B cell (primary cell): ENCODE data around the gene SNRNP27. TPM values are rescaled to one million over a fixed set of nuclear protein-coding genes. Genes with fewer than 3 reads are reported as not detected.

ENCODE experiments used
- ATAC-seq: fragments of 200-7000 bp; cut with Tn5 transposase; one replicate; pipeline ENCODE4 v1.10.0; 2021; ENCODE audit warnings: low read depth, mild to moderate bottlenecking, moderate number of reproducible peaks, moderate library complexity
- CTCF ChIA-PET: fragments of 350-600 bp; sonication (Branson Sonifier 250); formaldehyde crosslinking; loops from one replicate; lab custom pipeline; 2021; ENCODE audit warnings: antibody characterized with exemption, inconsistent platforms; lab: Charles Lee
- POLR2A ChIA-PET: fragments of 350-600 bp; sonication (Branson Sonifier 250); formaldehyde crosslinking; loops from one replicate; lab custom pipeline; 2021; ENCODE audit warnings: antibody characterized with exemption; lab: Charles Lee
- DNase-seq: peaks from one replicate; pipeline ENCODE4 v3.0.0; 2013
- H2AFZ ChIP-seq: 2 replicates; pipeline ENCODE4 v1.6.1; 2012; ENCODE audit warnings: mild to moderate bottlenecking, low read depth, low read length; ENCODE audit not compliant: insufficient read depth, poor library complexity, severe bottlenecking
- H3K27ac ChIP-seq, 2 donors: 1 replicate in 1 of 2; 2 replicates in 1 of 2; pipeline ENCODE4 v1.5.1; 2012 to 2013; ENCODE audit warnings: low read length in 2 of 2, mild to moderate bottlenecking in 2 of 2, moderate library complexity in 1 of 2
- H3K27me3 ChIP-seq, 4 experiments: fragments of 200-600 bp in 1 of 4; sonication (generic) in 1 of 4; replicated peaks in 1 of 4; 1 replicate in 2 of 4; 2 replicates in 2 of 4; pipeline versions ENCODE4 v1.6.1 to v1.7.0; 2013 to 2016; ENCODE audit warnings: low read length in 3 of 4, mild to moderate bottlenecking in 2 of 4, mixed read lengths in 1 of 4, moderate library complexity in 1 of 4; ENCODE audit not compliant: insufficient read depth in 4 of 4, control insufficient read depth in 3 of 4; ENCODE audit errors: control extremely low read depth in 1 of 4
- H3K36me3 ChIP-seq, 2 experiments: replicated peaks in 1 of 2; 1 replicate in 1 of 2; 2 replicates in 1 of 2; pipeline versions ENCODE4 v1.6.1 to v1.7.1; 2013; ENCODE audit warnings: low read length in 1 of 2; ENCODE audit not compliant: insufficient read depth in 2 of 2, control insufficient read depth in 1 of 2; ENCODE audit errors: control extremely low read depth in 1 of 2, extremely low read depth in 1 of 2
- H3K4me1 ChIP-seq, 2 donors: fragments of 200-600 bp in 1 of 2; sonication (generic) in 1 of 2; 1 replicate in 1 of 2; 2 replicates in 1 of 2; pipeline versions ENCODE4 v1.5.1 to v1.6.1; 2013 to 2017; ENCODE audit warnings: low read length in 2 of 2; ENCODE audit not compliant: control insufficient read depth in 2 of 2, insufficient read depth in 2 of 2
- H3K4me2 ChIP-seq: replicated peaks from 2 replicates; pipeline ENCODE3; 2012; ENCODE audit warnings: mild to moderate bottlenecking, low read depth, low read length; ENCODE audit not compliant: poor library complexity, severe bottlenecking
- H3K4me3 ChIP-seq, 5 experiments: fragments of 200-600 bp in 1 of 5; sonication (generic) in 1 of 5; 1 replicate in 3 of 5; 2 replicates in 2 of 5; pipeline versions ENCODE4 v1.5.1 to v1.7.0; 2011 to 2016; ENCODE audit warnings: low read length in 4 of 5, mild to moderate bottlenecking in 4 of 5, low read depth in 2 of 5, control low read depth in 1 of 5, moderate library complexity in 1 of 5; ENCODE audit not compliant: insufficient read depth in 1 of 5; ENCODE audit errors: control extremely low read depth in 1 of 5, extremely low read depth in 1 of 5
- H3K79me2 ChIP-seq: fragments of 200-600 bp; sonication (generic); one replicate; pipeline ENCODE4 v1.6.0; 2016; ENCODE audit warnings: low read length; ENCODE audit not compliant: control insufficient read depth, insufficient read depth
- H3K9ac ChIP-seq: fragments of 200-600 bp; sonication (generic); 2 replicates; pipeline ENCODE4 v1.6.1; 2017; ENCODE audit warnings: mild to moderate bottlenecking, low read length, moderate library complexity
- H3K9me3 ChIP-seq, 3 donors: one replicate each; pipeline versions ENCODE4 v1.6.1 to v1.7.1; 2013; ENCODE audit warnings: low read length in 2 of 3; ENCODE audit not compliant: control insufficient read depth in 2 of 3, insufficient read depth in 1 of 3; ENCODE audit errors: control extremely low read depth in 1 of 3
- H4K20me1 ChIP-seq: 2 replicates; pipeline ENCODE4 v1.6.0; 2012; ENCODE audit warnings: mild to moderate bottlenecking, low read length; ENCODE audit not compliant: insufficient read depth, control insufficient read depth, poor library complexity, severe bottlenecking
- H3K27ac Mint-ChIP-seq: one replicate; pipeline ENCODE4 v1.8.0; 2021; ENCODE audit warnings: mixed read lengths
- H3K27me3 Mint-ChIP-seq: one replicate; pipeline ENCODE4 v1.8.0; 2021; ENCODE audit warnings: mixed read lengths
- H3K4me1 Mint-ChIP-seq: one replicate; pipeline ENCODE4 v1.8.0; 2021; ENCODE audit warnings: mixed read lengths
- H3K4me3 Mint-ChIP-seq: one replicate; pipeline ENCODE4 v1.8.0; 2021; ENCODE audit warnings: mixed read lengths
- H3K9me3 Mint-ChIP-seq: one replicate; pipeline ENCODE4 v1.8.0; 2022; ENCODE audit warnings: mixed read lengths; ENCODE audit not compliant: insufficient read depth
- EZH2 ChIP-seq: IDR thresholded peaks from 2 replicates; pipeline ENCODE4 v1.6.1; 2012; ENCODE audit warnings: borderline replicate concordance, low read depth, mild to moderate bottlenecking, moderate library complexity, low read length; ENCODE audit not compliant: insufficient read depth, poor library complexity, severe bottlenecking
- WGBS: methylation state at CpG from one replicate; pipeline ENCODE4 v1.1.5; 2013; ENCODE audit warnings: missing lambda C conversion rate; ENCODE audit not compliant: insufficient coverage; 5-methylcytosine and 5-hydroxymethylcytosine counted together
- intact Hi-C: fragments of 100-400 bp; cut with micrococcal nuclease; formaldehyde crosslinking; loops from one replicate; pipeline ENCODE4 v1.10.0; 2022
- polyA plus RNA-seq: library from polyadenylated mRNA; depleted of rRNA; stranded (reverse); fragments of >200 nt; gene quantifications from 2 replicates; pipeline ENCODE4 v1.2.3, GENCODE V29; 2012
- total RNA-seq, 2 donors: library from RNA; stranded (reverse); fragments of 120-200 nt in 1 of 2; gene quantifications; 1 replicate in 1 of 2; 2 replicates in 1 of 2; pipeline versions ENCODE4 v1.2.3 to v1.2.4, GENCODE V29; 2013 to 2022
- TF ChIP-seq, protein P1 (sequence below): fragments of 200-600 bp; IDR thresholded peaks from one replicate; pipeline ENCODE4 v1.8.0; 2022; ENCODE audit warnings: antibody characterized with exemption, mild to moderate bottlenecking

SNRNP27 gene
- total and polyA plus RNA-seq, 2 donors (not counting 1 experiment from before 2014, with no cell fraction given), result 20.5 to 54.8 TPM

DNA sequence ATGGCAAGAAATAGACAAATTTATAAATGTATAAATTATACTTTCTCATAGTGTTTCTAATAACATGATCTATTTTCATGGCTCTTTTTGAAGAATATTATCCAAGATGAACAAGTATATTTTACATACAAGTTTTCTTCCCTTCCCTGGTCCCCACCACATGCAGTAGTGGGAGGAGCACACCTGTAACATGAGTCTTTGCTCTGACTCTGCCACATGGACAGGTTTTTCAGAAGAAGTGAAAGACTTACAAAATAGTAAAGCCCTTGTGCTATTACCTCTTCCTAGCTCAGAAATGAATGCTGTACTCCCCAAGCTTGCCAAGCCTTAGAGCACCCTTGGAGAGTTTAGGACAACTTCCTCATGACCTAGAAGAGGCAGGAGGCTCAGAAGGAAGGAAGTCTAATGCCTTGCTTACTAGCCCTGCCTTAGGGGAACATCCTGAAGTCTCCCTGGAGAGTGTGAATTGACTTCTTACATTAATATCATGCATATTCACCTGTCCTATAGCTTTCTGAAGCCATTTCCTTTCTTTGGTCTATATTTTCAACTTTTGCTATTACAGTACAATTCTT, 39.6 kb downstream of the SNRNP27 start:
- H4K20me1 ChIP-seq, result peaks cover 6% of the 10 kb centered on the region
- intact Hi-C loops, result no loop called here
- no peaks in the 10 kb centered on the region for H3K27me3 Mint-ChIP-seq
- H3K9me3 ChIP-seq, result no peaks in the 10 kb centered on the region
- H3K79me2 ChIP-seq, result peaks cover 7% of the 10 kb centered on the region
- no peak overlapping the region for H3K4me3 Mint-ChIP-seq
- H3K36me3 ChIP-seq, result peaks cover 8 to 42% of the 10 kb centered on the region in 2 experiments
- TF ChIP-seq, protein P1, sequence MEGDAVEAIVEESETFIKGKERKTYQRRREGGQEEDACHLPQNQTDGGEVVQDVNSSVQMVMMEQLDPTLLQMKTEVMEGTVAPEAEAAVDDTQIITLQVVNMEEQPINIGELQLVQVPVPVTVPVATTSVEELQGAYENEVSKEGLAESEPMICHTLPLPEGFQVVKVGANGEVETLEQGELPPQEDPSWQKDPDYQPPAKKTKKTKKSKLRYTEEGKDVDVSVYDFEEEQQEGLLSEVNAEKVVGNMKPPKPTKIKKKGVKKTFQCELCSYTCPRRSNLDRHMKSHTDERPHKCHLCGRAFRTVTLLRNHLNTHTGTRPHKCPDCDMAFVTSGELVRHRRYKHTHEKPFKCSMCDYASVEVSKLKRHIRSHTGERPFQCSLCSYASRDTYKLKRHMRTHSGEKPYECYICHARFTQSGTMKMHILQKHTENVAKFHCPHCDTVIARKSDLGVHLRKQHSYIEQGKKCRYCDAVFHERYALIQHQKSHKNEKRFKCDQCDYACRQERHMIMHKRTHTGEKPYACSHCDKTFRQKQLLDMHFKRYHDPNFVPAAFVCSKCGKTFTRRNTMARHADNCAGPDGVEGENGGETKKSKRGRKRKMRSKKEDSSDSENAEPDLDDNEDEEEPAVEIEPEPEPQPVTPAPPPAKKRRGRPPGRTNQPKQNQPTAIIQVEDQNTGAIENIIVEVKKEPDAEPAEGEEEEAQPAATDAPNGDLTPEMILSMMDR, result no peak
- TF ChIP-seq EZH2, result no peak
- H3K4me3 ChIP-seq, result no peak overlapping the region
- no peak overlapping the region for H2AFZ ChIP-seq
- H3K9me3 Mint-ChIP-seq, result no peaks in the 10 kb centered on the region
- DNase-seq (no peak), ATAC-seq (no peak)
- no peak overlapping the region for H3K27ac ChIP-seq
- H3K4me1 Mint-ChIP-seq, result peaks cover 10% of the 10 kb centered on the region
- H3K4me1 ChIP-seq, result no peaks in the 10 kb centered on the region
- CTCF ChIA-PET, result interaction anchor here (0.7 kb wide), 1 partner anchor 19 kb away, joined by 3 read pairs; no protein-coding TSS in a partner anchor
- H3K27ac Mint-ChIP-seq, result no peak overlapping the region
- H3K4me2 ChIP-seq, result no peak overlapping the region
- no peaks in the 10 kb centered on the region for H3K27me3 ChIP-seq
- no peak overlapping the region for H3K9ac ChIP-seq
- POLR2A ChIA-PET, result no interaction called here

DNA sequence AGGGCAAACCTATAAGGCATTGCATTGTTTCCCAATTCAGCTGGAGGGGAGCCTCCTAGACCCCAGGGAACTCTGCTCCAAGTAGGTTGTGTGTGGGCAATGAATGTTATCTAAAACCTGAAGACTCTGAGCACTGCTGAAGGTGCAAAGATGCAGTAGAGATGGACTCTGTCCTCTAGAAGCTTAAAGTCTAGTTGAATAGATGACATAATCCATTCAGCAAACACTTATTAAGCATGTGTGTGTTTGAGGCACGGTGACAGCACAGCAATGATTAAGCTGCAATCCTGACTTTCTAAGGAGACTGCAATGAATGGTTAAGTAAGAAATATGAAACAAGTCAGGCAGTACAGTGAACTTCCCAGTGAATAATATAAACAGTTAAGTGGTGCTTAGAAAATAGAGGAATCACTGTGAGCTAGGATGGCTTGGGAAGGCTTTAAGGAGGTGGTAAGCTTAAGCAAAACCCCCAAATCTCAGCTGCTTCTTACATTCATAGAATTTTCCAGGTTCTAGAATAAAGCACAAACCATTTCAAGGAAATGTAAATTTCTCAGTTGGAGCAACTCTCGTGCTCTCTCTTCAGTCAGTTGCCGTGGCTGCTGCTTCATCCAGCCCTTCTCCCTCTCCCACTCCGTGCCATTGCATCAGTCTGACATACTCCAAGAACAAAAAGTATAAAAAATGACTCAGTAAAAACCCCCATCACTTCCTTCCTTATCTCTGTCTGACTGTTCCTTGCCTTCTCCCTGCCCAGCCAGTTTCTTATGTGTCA, 40.3 kb downstream of the SNRNP27 start:
- Mint-ChIP-seq H3K4me1 (peaks cover 10% of the 10 kb centered on the region), H3K4me3 (no peak overlapping the region), H3K9me3 (no peaks in the 10 kb centered on the region), H3K27ac (no peak overlapping the region), H3K27me3 (no peaks in the 10 kb centered on the region)
- no peaks in the 10 kb centered on the region for H3K27me3 ChIP-seq
- intact Hi-C loops, result no loop called here
- H3K27ac ChIP-seq, result no peak overlapping the region
- DNase-seq, result no peak
- H3K9ac ChIP-seq, result no peak overlapping the region
- POLR2A ChIA-PET, result no interaction called here
- H3K79me2 ChIP-seq, result peaks cover 7% of the 10 kb centered on the region
- no peak overlapping the region for H3K4me2 ChIP-seq
- no peaks in the 10 kb centered on the region for H3K9me3 ChIP-seq
- no peaks in the 10 kb centered on the region for H3K4me1 ChIP-seq
- TF ChIP-seq, protein P1, result no peak
- TF ChIP-seq EZH2, result no peak
- CTCF ChIA-PET, result interaction anchor here (1.4 kb wide), 1 partner anchor 9 kb away, joined by 3 read pairs; no protein-coding TSS in a partner anchor
- WGBS, result 45% methylated on average over 3 of the region's 4 CpGs
- no peak for ATAC-seq
- peaks cover 8 to 45% of the 10 kb centered on the region in 2 experiments for H3K36me3 ChIP-seq
- no peak overlapping the region for H3K4me3 ChIP-seq
- peaks cover 6% of the 10 kb centered on the region for H4K20me1 ChIP-seq
- H2AFZ ChIP-seq, result no peak overlapping the region
